ENCODE data around the gene USH2A. TPM values are rescaled to one million over a fixed set of nuclear protein-coding genes. Genes with fewer than 3 reads are reported as not detected.

The USH2A gene
- total RNA-seq, 4 donors from 2014 or later, result under 0.01 to 1.0 (median under 0.01) TPM; not detected in 1

DNA sequence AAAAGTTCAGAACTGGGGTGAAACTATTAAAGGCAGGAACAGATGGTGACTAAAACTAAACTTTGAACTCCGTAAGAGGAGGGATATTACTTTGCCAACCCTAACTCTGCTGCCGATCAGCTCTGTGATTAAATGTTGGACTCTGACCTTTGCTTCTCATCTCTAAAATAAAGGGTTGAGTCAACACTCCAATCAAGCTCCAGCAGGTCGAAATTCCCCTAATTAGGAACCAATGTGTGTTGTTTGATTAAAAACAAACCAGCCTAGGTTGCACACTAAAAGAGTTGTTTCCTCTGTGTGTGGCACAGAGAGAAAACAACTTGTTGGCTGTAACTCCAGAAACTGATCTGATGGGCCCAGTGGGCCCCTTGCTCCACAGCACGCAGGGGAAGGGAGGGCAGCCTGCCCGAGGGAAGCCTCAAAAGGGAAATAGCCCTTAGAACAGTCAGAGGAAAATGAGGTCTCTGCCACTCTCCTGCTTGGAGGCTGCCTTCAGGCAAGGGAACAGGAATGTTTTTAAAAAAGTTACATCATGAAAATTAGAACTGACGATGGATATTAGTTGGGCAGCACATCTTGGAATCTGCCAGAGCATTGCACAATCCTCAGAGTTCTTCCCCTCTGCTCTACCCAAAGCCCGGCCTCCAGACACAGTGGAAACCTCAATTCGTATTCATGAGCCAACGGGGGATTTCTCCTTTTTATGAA is 786.8 kb downstream of the USH2A start:
- Histone ChIP-seq H3K36me3 (no peaks in the 10 kb centered on the region), H3K4me1 (peaks cover 0 to 16% (median 4%) of the 10 kb centered on the region in 4 donors), H3K4me3 (peak overlapping the region in 1 of 4 donors; percentile 27), H3K27ac (peak overlapping the region; percentile 23 to 79 (median 71)), H3K9me3 (no peaks in the 10 kb centered on the region), H3K27me3 (no peaks in the 10 kb centered on the region)
- peak in 1 of 2 donors; percentile 70 for TF ChIP-seq EP300 (IDR thresholded peaks at IDR 0.05)
- TF ChIP-seq, protein P1, sequence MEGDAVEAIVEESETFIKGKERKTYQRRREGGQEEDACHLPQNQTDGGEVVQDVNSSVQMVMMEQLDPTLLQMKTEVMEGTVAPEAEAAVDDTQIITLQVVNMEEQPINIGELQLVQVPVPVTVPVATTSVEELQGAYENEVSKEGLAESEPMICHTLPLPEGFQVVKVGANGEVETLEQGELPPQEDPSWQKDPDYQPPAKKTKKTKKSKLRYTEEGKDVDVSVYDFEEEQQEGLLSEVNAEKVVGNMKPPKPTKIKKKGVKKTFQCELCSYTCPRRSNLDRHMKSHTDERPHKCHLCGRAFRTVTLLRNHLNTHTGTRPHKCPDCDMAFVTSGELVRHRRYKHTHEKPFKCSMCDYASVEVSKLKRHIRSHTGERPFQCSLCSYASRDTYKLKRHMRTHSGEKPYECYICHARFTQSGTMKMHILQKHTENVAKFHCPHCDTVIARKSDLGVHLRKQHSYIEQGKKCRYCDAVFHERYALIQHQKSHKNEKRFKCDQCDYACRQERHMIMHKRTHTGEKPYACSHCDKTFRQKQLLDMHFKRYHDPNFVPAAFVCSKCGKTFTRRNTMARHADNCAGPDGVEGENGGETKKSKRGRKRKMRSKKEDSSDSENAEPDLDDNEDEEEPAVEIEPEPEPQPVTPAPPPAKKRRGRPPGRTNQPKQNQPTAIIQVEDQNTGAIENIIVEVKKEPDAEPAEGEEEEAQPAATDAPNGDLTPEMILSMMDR (IDR thresholded peaks at IDR 0.05), result no peak
- 36 to 44% methylated on average over 9 of the region's 9 CpGs for WGBS, 2 donors
- peak; percentile 23 to 64 for DNase-seq (ENCODE audit: low spot score in 2 of 2)

DNA sequence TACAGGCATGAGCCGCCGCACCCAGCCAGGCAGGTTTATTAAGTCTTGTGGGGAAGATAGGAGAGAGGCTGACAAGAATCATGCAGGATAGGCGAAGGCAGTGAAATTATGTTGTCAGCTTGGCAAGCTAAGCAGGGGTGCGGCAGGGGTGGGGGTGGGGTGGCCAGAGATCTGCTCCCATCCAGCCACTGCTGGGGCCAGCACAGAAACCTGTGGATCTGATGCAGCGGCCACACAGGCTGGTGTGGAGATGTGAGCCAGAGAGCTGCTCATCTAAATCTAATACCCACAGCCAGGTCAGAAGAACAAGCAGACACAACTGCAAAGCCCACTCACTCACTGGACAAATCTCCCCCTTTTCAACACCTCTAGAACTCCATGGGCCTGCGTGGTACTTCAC is 787.4 kb downstream of the USH2A start:
- H3K4me3 ChIP-seq, result no peak overlapping the region
- 86 to 89% methylated on average over 6 of the region's 6 CpGs for WGBS, 2 donors
- H3K27ac ChIP-seq, result peak overlapping the region in 3 of 4 donors; percentile 69 to 79 (median 73)
- TF ChIP-seq POLR2A (IDR thresholded peaks at IDR 0.05) (no peak), EP300 (IDR thresholded peaks at IDR 0.05) (no peak)
- TF ChIP-seq, protein P1 (IDR thresholded peaks at IDR 0.05), result no peak
- peaks cover 0 to 16% (median 4%) of the 10 kb centered on the region in 4 donors for H3K4me1 ChIP-seq
- H3K36me3 ChIP-seq, result no peaks in the 10 kb centered on the region
- H3K27me3 ChIP-seq, result no peaks in the 10 kb centered on the region
- no peak for DNase-seq (ENCODE audit: low spot score in 2 of 2)
- H3K9me3 ChIP-seq, result no peaks in the 10 kb centered on the region

DNA sequence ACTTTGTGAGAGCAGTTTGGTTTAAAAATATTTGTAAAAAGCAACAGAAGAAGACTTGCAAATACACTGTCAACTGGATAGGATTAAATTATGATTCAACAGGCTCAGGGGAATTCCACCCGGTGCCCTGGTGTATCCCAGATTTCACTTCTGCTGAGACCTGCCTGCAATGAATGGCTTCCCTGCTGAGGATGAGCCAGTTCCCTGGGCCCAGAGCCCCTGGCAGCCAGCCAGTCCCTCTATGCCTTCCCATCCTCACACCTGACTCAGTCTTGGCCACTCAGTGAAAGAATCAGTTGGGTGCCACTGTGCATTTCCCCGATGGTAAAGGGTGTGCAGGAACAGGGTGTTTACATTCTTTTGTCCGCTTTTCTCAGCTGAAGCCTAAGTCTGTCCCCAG is 791.8 kb downstream of the USH2A start:
- no peaks in the 10 kb centered on the region for H3K9me3 ChIP-seq
- no peaks in the 10 kb centered on the region for H3K27me3 ChIP-seq
- H3K4me1 ChIP-seq, result peaks cover 0 to 14% (median 4%) of the 10 kb centered on the region in 4 donors
- no peaks in the 10 kb centered on the region for H3K36me3 ChIP-seq
- TF ChIP-seq POLR2A (IDR thresholded peaks at IDR 0.05) (no peak), EP300 (IDR thresholded peaks at IDR 0.05) (no peak)
- TF ChIP-seq, protein P1 (IDR thresholded peaks at IDR 0.05), result no peak
- 50 to 62% methylated on average over 3 of the region's 3 CpGs for WGBS, 2 donors
- H3K4me3 ChIP-seq, result no peak overlapping the region
- H3K27ac ChIP-seq, result no peak overlapping the region
- DNase-seq (ENCODE audit: low spot score in 2 of 2), result no peak

DNA sequence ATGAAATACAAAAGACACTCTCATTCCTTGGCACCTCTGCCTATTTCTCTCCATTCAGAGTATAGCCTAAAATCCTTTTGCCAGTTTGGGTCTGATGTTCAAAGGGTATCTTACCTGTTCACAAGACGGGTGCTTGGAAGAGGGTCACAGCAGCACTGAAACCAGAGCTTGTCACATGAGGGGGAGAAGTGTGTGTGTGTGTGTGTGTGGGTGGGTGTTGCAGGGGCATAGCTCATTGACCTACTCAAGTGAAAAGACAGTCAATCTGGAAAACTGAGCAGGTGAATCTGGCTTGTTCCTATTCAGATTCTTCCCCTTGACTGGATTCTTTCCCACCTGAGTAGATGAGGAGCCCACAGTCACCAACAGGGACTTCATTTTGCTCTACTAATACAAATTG is 792.2 kb downstream of the USH2A start:
- Histone ChIP-seq H3K27me3 (no peaks in the 10 kb centered on the region), H3K27ac (no peak overlapping the region), H3K9me3 (no peaks in the 10 kb centered on the region), H3K36me3 (no peaks in the 10 kb centered on the region), H3K4me3 (no peak overlapping the region), H3K4me1 (peaks cover 0 to 9% (median 4%) of the 10 kb centered on the region in 4 donors)
- no peak for DNase-seq (ENCODE audit: low spot score in 2 of 2)
- TF ChIP-seq POLR2A (IDR thresholded peaks at IDR 0.05) (no peak), EP300 (IDR thresholded peaks at IDR 0.05) (no peak)
- TF ChIP-seq, protein P1 (IDR thresholded peaks at IDR 0.05), result no peak
- 79 to 92% methylated on average over 1 of the region's 1 CpG for WGBS, 2 donors

DNA sequence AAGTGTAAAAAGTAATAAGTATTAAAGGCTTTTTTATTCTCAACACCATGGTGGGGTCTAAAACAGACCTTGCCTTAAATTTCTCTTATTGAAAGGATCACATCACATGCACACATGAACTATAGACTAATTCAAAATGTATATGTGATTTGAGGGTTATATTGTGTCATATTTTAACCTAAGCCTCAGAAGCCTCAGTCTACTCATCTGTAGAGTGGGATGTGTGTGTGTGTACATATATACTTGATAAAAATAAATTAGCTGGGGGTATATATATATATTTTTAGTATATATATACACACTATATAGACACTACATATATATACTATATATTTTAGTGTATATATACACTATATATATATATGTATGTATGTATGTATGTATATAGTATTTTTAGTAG is 797.3 kb downstream of the USH2A start:
- Histone ChIP-seq H3K27ac (no peak overlapping the region), H3K9me3 (no peaks in the 10 kb centered on the region), H3K4me3 (no peak overlapping the region), H3K4me1 (no peaks in the 10 kb centered on the region), H3K27me3 (no peaks in the 10 kb centered on the region), H3K36me3 (peaks cover 0 to 33% (median 2%) of the 10 kb centered on the region in 3 donors)
- TF ChIP-seq, protein P1 (IDR thresholded peaks at IDR 0.05), result no peak
- no peak for TF ChIP-seq EP300 (IDR thresholded peaks at IDR 0.05)
- TF ChIP-seq POLR2A (IDR thresholded peaks at IDR 0.05), result no peak
- DNase-seq (ENCODE audit: low spot score in 2 of 2), result no peak

All from tibial nerve (tissue), 4 donors.